Chondrocyte (in vitro differentiated cells): ENCODE results near the gene HORMAD2. TPM values are rescaled to one million over a fixed set of nuclear protein-coding genes. Genes with fewer than 3 reads are reported as not detected.
"Not testable (repeated sequence)": the region's sequence is repeated elsewhere in the genome, so short reads cannot be mapped to it uniquely, and the experiment has no call there.

Experiments used
- DNase-seq: peaks from one replicate; pipeline ENCODE4 v3.0.0; 2021; ENCODE audit warnings: mixed read lengths, low spot score
- H3K27ac Mint-ChIP-seq: one replicate; pipeline ENCODE4 v1.8.0; 2021; ENCODE audit warnings: mild to moderate bottlenecking, moderate library complexity, mixed read lengths; ENCODE audit not compliant: unreplicated experiment
- H3K27me3 Mint-ChIP-seq: 2 replicates; pipeline ENCODE4 v1.8.0; 2021; ENCODE audit warnings: low read depth, mixed read lengths
- H3K36me3 Mint-ChIP-seq: 2 replicates; pipeline ENCODE4 v1.8.0; 2021; ENCODE audit warnings: low read depth, mixed read lengths
- H3K4me1 Mint-ChIP-seq: 2 replicates; pipeline ENCODE4 v1.8.0; 2021; ENCODE audit warnings: low read depth, mild to moderate bottlenecking, mixed read lengths
- H3K4me3 Mint-ChIP-seq: one replicate; pipeline ENCODE4 v1.8.0; 2021; ENCODE audit warnings: mild to moderate bottlenecking, moderate library complexity, mixed read lengths; ENCODE audit not compliant: unreplicated experiment
- H3K9me3 Mint-ChIP-seq: 2 replicates; pipeline ENCODE4 v1.8.0; 2021; ENCODE audit warnings: low read depth, mixed read lengths
- CTCF ChIP-seq: fragments of 200-600 bp; sonication (generic); IDR thresholded peaks from 2 replicates; pipeline ENCODE4 v1.5.0; 2021; ENCODE audit warnings: antibody characterized with exemption, mild to moderate bottlenecking, moderate library complexity
- total RNA-seq: library from RNA; stranded (reverse); gene quantifications from 3 replicates; pipeline ENCODE4 v1.2.1, GENCODE V29; 2021

The HORMAD2 gene
- total RNA-seq, 1 donor from 2014 or later = not detected

DNA sequence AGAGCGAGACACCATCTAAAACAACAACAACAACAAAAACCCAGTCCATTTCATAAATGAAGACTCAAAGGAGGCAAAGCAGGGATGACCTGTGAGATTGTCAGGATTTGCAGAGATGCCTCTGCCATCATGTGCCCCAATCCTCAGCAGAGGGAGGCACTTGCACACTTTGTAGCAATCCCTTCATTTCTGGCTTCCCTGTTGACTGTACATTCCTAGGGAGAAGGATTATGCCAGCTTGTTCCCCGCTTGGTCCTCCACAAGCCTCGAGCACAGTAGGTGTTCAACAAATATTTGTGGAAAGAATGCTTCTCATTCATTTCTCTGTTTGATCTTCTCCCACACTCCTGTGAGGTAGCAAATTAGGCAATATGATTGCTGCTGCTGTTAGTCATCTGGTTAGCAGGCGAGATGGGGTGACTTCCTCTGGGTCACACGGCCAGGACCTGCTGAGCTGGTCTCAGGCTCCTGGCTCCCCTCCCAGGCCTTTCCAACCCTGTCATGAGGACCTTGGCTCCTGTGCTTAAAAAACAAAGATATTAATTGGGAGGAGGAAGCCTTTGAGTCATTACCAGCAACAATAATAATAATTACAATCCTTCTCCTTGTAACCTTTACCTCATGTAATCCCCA lies 132.2 kb downstream of the HORMAD2 start:
- Mint-ChIP-seq H3K27ac (peak overlapping the region; percentile 82), H3K4me3 (no peak overlapping the region), H3K36me3 (no peaks in the 10 kb centered on the region), H3K4me1 (peaks cover 58% of the 10 kb centered on the region), H3K9me3 (no peaks in the 10 kb centered on the region), H3K27me3 (no peaks in the 10 kb centered on the region)
- DNase-seq = peak; percentile 28
- TF ChIP-seq CTCF = peak; percentile 68

DNA sequence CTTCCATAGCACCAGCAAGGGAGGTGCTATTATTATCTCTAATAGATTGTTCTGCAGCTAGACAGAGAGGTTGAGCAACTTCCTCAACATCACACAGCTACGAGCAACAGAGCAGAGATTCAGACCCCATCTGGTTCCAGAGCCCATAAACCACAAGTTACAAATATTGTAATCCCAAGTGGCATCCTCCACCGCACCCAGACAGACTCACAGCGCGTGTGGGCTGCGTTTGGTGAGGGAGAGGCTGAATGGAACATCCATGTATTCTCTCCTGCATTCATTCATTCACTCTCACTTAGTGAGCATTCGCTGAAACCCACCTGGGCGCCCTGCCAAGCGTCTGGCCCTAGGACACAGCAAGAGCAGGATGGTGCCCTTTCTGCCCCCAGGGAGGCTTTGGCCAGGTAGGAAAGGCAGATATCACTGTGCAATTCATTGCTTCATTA lies 132.8 kb downstream of the HORMAD2 start:
- TF ChIP-seq CTCF = no peak
- no peaks in the 10 kb centered on the region for H3K36me3 Mint-ChIP-seq
- no peak overlapping the region for H3K4me3 Mint-ChIP-seq
- H3K4me1 Mint-ChIP-seq = peaks cover 57% of the 10 kb centered on the region
- peak overlapping the region; percentile 82 for H3K27ac Mint-ChIP-seq
- no peaks in the 10 kb centered on the region for H3K9me3 Mint-ChIP-seq
- no peaks in the 10 kb centered on the region for H3K27me3 Mint-ChIP-seq
- peak; percentile 60 for DNase-seq

DNA sequence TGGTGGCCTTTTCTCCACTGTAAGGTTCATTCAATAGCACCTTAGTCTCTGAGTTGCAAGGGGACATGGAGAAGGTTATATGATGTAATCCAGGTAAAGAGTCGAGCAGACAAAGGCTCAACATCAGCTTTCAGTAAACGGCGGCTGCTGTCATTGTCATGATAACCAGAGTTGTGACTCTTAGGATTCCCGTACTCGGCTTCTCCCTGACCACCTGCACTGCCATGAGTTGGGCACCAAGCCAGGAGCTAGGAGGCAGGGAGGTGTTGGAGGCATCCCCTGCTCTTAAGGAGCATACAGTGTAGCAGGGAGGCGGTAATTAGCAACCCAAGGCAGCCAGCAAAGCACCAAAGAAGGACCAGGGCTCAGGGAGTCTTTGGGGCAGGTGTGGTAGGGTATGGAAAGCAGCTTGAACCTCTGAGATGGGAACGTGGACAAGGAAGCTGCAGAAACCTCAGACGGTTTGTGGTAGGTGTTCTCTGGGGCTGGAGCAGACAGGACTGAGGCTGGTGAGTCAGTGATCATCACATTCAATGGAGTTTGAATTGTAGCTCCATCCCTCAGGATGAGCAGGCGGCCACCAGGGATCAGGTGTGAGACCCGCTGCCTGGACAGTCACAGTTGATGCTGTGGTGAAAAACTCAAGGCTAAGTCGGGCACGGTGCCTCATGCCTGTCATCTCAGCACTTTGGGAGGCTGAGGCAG lies 134.6 kb downstream of the HORMAD2 start:
- Mint-ChIP-seq H3K4me1 (peaks cover 54% of the 10 kb centered on the region), H3K9me3 (no peaks in the 10 kb centered on the region), H3K36me3 (no peaks in the 10 kb centered on the region), H3K4me3 (no peak overlapping the region), H3K27me3 (no peaks in the 10 kb centered on the region), H3K27ac (no peak overlapping the region)
- TF ChIP-seq CTCF = no peak
- DNase-seq = peak; percentile 56

DNA sequence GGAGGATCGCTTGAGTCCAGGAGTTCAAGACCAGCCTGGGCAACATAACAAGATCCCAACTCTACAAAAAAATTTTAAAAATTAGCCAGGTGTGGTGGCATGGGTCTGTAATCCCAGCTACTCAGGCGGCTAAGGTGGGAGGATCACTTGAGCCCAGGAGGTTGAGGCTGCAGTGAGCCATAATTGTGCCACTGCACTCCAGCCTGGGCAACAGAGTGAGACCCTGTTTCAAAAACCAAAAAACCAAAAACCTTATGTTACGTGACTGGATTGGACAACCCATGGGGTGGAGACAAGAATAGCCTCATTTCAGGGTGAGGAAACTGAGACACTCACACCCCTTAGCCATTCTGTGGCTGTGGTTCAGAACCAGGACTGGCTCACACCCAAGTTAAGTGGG lies 136.0 kb downstream of the HORMAD2 start:
- H3K27me3 Mint-ChIP-seq, H3K36me3 Mint-ChIP-seq, H3K4me3 Mint-ChIP-seq, H3K27ac Mint-ChIP-seq, H3K9me3 Mint-ChIP-seq: not testable (repeated sequence)
- peaks cover 45% of the 10 kb centered on the region for H3K4me1 Mint-ChIP-seq
- DNase-seq = peak; percentile 17

- no peak overlapping the region for H3K27ac Mint-ChIP-seq
- H3K4me1 Mint-ChIP-seq = peaks cover 45% of the 10 kb centered on the region
- H3K4me3 Mint-ChIP-seq = no peak overlapping the region
- H3K36me3 Mint-ChIP-seq = no peaks in the 10 kb centered on the region
- no peak for TF ChIP-seq CTCF
- no peak for DNase-seq
- H3K27me3 Mint-ChIP-seq = no peaks in the 10 kb centered on the region
- H3K9me3 Mint-ChIP-seq = no peaks in the 10 kb centered on the region
Observed at GRCh38 chr22:30216710-30217109, 136.4 kb downstream of the HORMAD2 start.
